Spleen (tissue), 11 donors: ENCODE data around the gene ZCCHC7. TPM values are rescaled to one million over a fixed set of nuclear protein-coding genes. Genes with fewer than 3 reads are reported as not detected.
"Not testable (repeated sequence)": the region's sequence is repeated elsewhere in the genome, so short reads cannot be mapped to it uniquely, and the experiment has no call there.

Experiments used
- DNase-seq: peaks from one replicate; pipeline ENCODE4 v3.0.0-alpha.2; 2020
- H3K27ac ChIP-seq, 8 donors: fragments of 200-600 bp; sonication (generic) in 7 of 8; 1 replicate in 4 of 8; 2 replicates in 4 of 8; pipeline versions ENCODE4 v1.5.0 to v1.8.0; 2016 to 2021; ENCODE audit warnings: inconsistent platforms in 4 of 8, mild to moderate bottlenecking in 4 of 8, moderate library complexity in 1 of 8
- H3K27me3 ChIP-seq, 7 donors: fragments of 200-600 bp; sonication (generic) in 6 of 7; replicated peaks in 1 of 7; 1 replicate in 4 of 7; 2 replicates in 3 of 7; pipeline versions ENCODE4 v1.5.0 to v1.8.0; 2016 to 2021; ENCODE audit warnings: inconsistent platforms in 3 of 7, mild to moderate bottlenecking in 1 of 7
- H3K36me3 ChIP-seq, 6 donors: fragments of 200-600 bp; sonication (generic) in 5 of 6; 1 replicate in 4 of 6; 2 replicates in 2 of 6; pipeline versions ENCODE4 v1.5.0 to v1.8.0; 2016 to 2021; ENCODE audit warnings: inconsistent platforms in 2 of 6
- H3K4me1 ChIP-seq, 6 donors: fragments of 200-600 bp; sonication (generic) in 5 of 6; 1 replicate in 3 of 6; 2 replicates in 3 of 6; pipeline versions ENCODE4 v1.5.0 to v1.8.0; 2016 to 2021; ENCODE audit warnings: inconsistent platforms in 3 of 6
- H3K4me3 ChIP-seq, 8 donors: fragments of 200-600 bp; sonication (generic) in 7 of 8; 1 replicate in 4 of 8; 2 replicates in 4 of 8; pipeline versions ENCODE4 v1.5.0 to v1.8.0; 2016 to 2021; ENCODE audit warnings: inconsistent platforms in 4 of 8, mild to moderate bottlenecking in 4 of 8, moderate library complexity in 2 of 8
- H3K9me3 ChIP-seq, 8 donors: fragments of 200-600 bp; sonication (generic) in 7 of 8; 1 replicate in 4 of 8; 2 replicates in 4 of 8; pipeline versions ENCODE4 v1.5.0 to v1.8.0; 2016 to 2021; ENCODE audit warnings: inconsistent platforms in 4 of 8
- POLR2A ChIP-seq, 3 donors: fragments of 450-650 bp; IDR thresholded peaks; one replicate each; pipeline ENCODE4 v1.5.1; 2017; ENCODE audit warnings: antibody characterized with exemption in 3 of 3, mild to moderate bottlenecking in 1 of 3
- POLR2AphosphoS5 ChIP-seq, 3 donors: sonication (generic); formaldehyde crosslinking; IDR thresholded peaks; one replicate each; pipeline ENCODE4 v1.5.1; 2017; ENCODE audit warnings: antibody characterized with exemption in 3 of 3
- WGBS, 5 donors: extraction: QIAGEN DNeasy Blood & Tissue Kit in 3 of 5; methylation state at CpG; one replicate each; pipeline versions ENCODE4 v1.1.5 to v1.1.7; 2013 to 2018; 5-methylcytosine and 5-hydroxymethylcytosine counted together
- intact Hi-C: fragments of 100-400 bp; cut with DNase I; formaldehyde crosslinking; loops from one replicate; pipeline ENCODE4 v1.15.0; 2023; ENCODE audit warnings: low total_unique reads
- polyA plus RNA-seq, 3 donors: library from polyadenylated mRNA; stranded (reverse); fragments of 200-250 nt; gene quantifications; one replicate each; pipeline ENCODE4 v1.2.1, GENCODE V29; 2013
- total RNA-seq, 7 donors: library from RNA; depleted of rRNA in 3 of 7; stranded (reverse); fragments of >200 nt in 3 of 7; fragmentation: NEBNext Ultra II Directional in 4 of 7; extraction: Animal tissue kit (Norgen Biotek cat#: 25700) in 4 of 7; gene quantifications; one replicate each; pipeline versions ENCODE4 v1.1.0 to v1.2.1, GENCODE V29; 2016 to 2021
- TF ChIP-seq, protein P1 (sequence below), 11 experiments: fragments of 200-600 bp in 7 of 11; fragments of 450-650 bp in 4 of 11; sonication (generic) in 4 of 11; IDR thresholded peaks in 8 of 11; conservative IDR thresholded peaks in 3 of 11; 1 replicate in 7 of 11; 2 replicates in 4 of 11; pipeline versions ENCODE4 v1.4.0 to v1.8.0; 2016 to 2021; ENCODE audit warnings: antibody characterized with exemption in 11 of 11, inconsistent platforms in 4 of 11, mild to moderate bottlenecking in 1 of 11
- donor health status: healthy with polysubstance abuse.
- donor health status: DM: no; HTN: no; CAD: no; lungs with moderate emphysema.
- donor health status: DM: no; HTN: no; CAD: no.
- donor health status: Bipolar disorder and iron deficiency.
- donor health status: healthy.
- donor health status: DM: no; HTN: no; CAD: no.
- donor health status: DM: yes; HTN: yes; CAD: no.

Gene ZCCHC7
- total and polyA plus RNA-seq, 10 donors: 17.0 to 50.6 (median 38.1) TPM

DNA sequence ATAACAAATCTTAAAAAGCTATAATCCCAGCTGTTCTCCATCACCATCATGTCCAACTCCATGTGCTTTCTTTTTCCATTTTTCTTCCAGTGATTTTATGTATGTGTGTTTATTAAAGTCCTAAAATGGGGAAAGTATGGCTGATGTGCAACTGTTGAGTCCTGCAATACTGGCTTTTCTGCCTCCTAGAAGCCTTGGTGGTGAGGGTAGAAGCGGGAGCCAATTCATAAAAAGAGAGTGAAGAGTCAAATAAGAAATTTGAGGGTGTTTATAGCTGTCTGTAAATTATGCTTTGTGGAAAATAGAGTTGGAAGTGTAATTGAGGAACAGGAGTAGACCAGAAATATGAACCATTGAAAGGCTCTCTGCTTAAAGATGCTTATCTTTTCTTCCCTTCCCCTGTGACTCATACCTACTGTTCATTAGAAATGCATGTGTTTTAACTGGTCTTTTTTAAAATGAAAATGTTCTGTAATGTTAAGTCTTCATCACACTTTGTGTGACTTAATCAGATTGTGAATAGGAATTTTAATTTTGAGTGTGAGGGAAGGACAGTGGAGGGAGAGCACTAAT, 80.1 kb downstream of the ZCCHC7 start:
- no peaks in the 10 kb centered on the region for H3K27me3 ChIP-seq
- intact Hi-C loops: no loop called here
- no peak for TF ChIP-seq POLR2AphosphoS5 (IDR thresholded peaks at IDR 0.05)
- TF ChIP-seq, protein P1, sequence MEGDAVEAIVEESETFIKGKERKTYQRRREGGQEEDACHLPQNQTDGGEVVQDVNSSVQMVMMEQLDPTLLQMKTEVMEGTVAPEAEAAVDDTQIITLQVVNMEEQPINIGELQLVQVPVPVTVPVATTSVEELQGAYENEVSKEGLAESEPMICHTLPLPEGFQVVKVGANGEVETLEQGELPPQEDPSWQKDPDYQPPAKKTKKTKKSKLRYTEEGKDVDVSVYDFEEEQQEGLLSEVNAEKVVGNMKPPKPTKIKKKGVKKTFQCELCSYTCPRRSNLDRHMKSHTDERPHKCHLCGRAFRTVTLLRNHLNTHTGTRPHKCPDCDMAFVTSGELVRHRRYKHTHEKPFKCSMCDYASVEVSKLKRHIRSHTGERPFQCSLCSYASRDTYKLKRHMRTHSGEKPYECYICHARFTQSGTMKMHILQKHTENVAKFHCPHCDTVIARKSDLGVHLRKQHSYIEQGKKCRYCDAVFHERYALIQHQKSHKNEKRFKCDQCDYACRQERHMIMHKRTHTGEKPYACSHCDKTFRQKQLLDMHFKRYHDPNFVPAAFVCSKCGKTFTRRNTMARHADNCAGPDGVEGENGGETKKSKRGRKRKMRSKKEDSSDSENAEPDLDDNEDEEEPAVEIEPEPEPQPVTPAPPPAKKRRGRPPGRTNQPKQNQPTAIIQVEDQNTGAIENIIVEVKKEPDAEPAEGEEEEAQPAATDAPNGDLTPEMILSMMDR (IDR thresholded peaks at IDR 0.05 in 8 of 11, conservative IDR thresholded peaks at IDR 0.05 in 3 of 11): no peak
- DNase-seq: no peak
- peaks cover 0 to 16% (median 12%) of the 10 kb centered on the region in 8 donors for H3K9me3 ChIP-seq
- H3K4me1 ChIP-seq: peaks cover 17 to 70% (median 48%) of the 10 kb centered on the region in 6 donors
- peak overlapping the region in 5 of 8 donors; percentile 22 to 79 (median 68) for H3K27ac ChIP-seq
- no peak overlapping the region for H3K4me3 ChIP-seq
- peaks cover 0 to 15% (median 0%) of the 10 kb centered on the region in 6 donors for H3K36me3 ChIP-seq
- WGBS, 5 donors: 88 to 98% (median 90%) methylated on average over 1 of the region's 1 CpG

DNA sequence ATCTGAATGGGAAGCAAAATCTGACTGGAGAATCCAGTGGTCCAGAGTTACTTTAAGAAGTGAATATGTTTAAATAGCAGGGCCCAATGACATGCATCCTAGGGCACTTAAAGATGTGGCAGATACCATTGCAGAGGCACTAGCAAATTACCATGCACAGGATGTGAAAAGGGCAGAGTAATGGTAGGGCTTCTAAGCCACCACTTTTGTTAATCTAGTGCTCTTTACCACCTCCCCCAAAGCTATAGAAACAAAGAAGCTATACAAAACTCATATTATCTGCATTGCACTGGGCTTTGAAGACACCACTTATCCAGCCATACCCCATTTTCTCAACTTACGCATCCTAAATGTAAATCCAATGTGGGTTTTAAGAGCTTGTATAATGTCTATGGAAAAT, 81.2 kb downstream of the ZCCHC7 start:
- DNase-seq: no peak
- H3K27me3 ChIP-seq: no peaks in the 10 kb centered on the region
- H3K27ac ChIP-seq: peak overlapping the region in 2 of 8 donors; percentile 23 to 68
- intact Hi-C loops: no loop called here
- H3K4me3 ChIP-seq: no peak overlapping the region
- no peak for TF ChIP-seq POLR2A (IDR thresholded peaks at IDR 0.05)
- peaks cover 0 to 16% (median 12%) of the 10 kb centered on the region in 8 donors for H3K9me3 ChIP-seq
- H3K4me1 ChIP-seq: peaks cover 12 to 59% (median 41%) of the 10 kb centered on the region in 6 donors
- peaks cover 0 to 26% (median 0%) of the 10 kb centered on the region in 6 donors for H3K36me3 ChIP-seq
- 97 to 100% (median 100%) methylated on average over 1 of the region's 1 CpG for WGBS, 5 donors

DNA sequence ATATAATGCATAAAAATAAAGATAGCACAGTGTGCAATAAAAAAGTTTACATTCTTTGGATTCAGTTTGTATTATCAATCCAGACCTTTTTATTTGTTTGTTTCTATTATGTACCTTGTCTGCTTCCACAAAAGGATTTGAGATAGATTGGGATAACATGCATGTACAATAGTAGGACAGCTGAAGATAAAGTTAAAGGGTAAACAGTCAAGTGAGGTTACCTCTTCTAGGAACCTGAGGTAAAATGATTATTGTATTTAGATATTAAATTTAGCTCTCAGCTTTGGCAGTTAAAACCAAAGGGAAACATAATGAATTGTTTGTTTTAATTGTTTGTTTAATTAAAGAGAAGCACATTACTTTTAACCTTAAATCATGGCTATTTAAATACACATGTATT, 81.7 kb downstream of the ZCCHC7 start:
- no peak overlapping the region for H3K4me3 ChIP-seq
- peaks cover 7 to 54% (median 36%) of the 10 kb centered on the region in 6 donors for H3K4me1 ChIP-seq
- peaks cover 0 to 16% (median 12%) of the 10 kb centered on the region in 8 donors for H3K9me3 ChIP-seq
- no peak for TF ChIP-seq POLR2A (IDR thresholded peaks at IDR 0.05)
- peaks cover 0 to 31% (median 0%) of the 10 kb centered on the region in 6 donors for H3K36me3 ChIP-seq
- no peaks in the 10 kb centered on the region for H3K27me3 ChIP-seq
- no peak for DNase-seq
- H3K27ac ChIP-seq: peak overlapping the region in 2 of 8 donors; percentile 23 to 68
- intact Hi-C loops: no loop called here

DNA sequence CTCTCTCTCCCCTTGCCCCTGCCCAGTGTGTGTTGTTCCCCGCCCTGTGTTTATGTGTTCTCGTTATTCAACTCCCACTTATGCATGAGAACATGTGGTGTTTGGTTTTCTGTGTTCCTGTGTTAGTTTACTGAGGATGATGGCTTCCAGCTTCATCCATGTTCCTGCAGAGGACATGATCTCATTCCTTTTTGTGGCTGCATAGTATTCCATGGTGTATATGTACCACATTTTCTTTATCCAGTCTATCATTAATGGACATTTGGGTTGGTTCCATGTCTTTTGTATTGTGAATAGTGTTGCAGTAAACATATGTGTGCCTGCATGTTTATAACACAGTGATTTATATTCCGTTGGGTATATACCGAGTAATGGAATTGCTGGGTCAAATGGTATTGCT, 83.1 kb downstream of the ZCCHC7 start:
- not testable (repeated sequence) for H3K27me3 ChIP-seq
- WGBS, 5 donors: 95 to 100% (median 97%) methylated on average over 4 of the region's 4 CpGs

DNA sequence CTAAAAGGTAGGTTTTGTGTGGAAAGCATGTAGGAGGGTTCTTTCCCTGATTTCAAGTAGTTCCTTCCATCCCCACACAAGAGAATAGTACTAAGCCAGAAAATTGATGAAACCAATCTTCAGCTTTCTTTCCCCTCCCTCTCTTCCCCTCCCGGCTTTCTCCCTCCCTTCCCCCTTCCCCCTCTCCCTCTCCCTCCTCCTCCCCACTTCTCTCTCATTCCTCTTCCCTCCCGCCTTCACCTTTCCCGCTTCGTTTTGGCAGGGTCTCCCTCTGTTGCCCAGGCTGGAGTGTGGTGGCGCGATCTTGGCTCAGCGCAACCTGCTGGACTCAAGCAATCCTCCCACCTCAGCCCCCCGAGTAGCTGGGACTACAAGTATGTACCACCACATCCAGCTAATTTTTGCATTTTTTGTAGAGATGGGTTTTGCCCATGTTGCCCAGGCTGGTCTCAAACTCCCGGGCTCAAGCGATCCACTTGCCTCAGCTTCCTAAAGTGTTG, 85.8 kb downstream of the ZCCHC7 start:
- TF ChIP-seq, protein P1 (IDR thresholded peaks at IDR 0.05 in 8 of 11, conservative IDR thresholded peaks at IDR 0.05 in 3 of 11): no peak
- TF ChIP-seq POLR2A (IDR thresholded peaks at IDR 0.05): no peak
- no peak for TF ChIP-seq POLR2AphosphoS5 (IDR thresholded peaks at IDR 0.05)
- H3K9me3 ChIP-seq: peaks cover 0 to 16% (median 12%) of the 10 kb centered on the region in 8 donors
- H3K36me3 ChIP-seq: peaks cover 0 to 41% (median 0%) of the 10 kb centered on the region in 6 donors
- peaks cover 12 to 50% (median 26%) of the 10 kb centered on the region in 6 donors for H3K4me1 ChIP-seq
- H3K27me3 ChIP-seq: no peaks in the 10 kb centered on the region
- intact Hi-C loops: no loop called here
- H3K27ac ChIP-seq: no peak overlapping the region
- WGBS, 5 donors: 94 to 97% (median 96%) methylated on average over 10 of the region's 10 CpGs
- no peak for DNase-seq
- no peak overlapping the region for H3K4me3 ChIP-seq

More for the DNA sequence above, 83.1 kb downstream of the ZCCHC7 start:
- Histone ChIP-seq H3K36me3 (peaks cover 0 to 39% (median 0%) of the 10 kb centered on the region in 6 donors), H3K9me3 (peaks cover 0 to 16% (median 12%) of the 10 kb centered on the region in 8 donors), H3K27ac (peak overlapping the region in 1 of 8 donors; percentile 8), H3K4me1 (peaks cover 4 to 50% (median 24%) of the 10 kb centered on the region in 6 donors)
- intact Hi-C loops, DNase-seq, H3K4me3 ChIP-seq: not testable (repeated sequence)
